NCI-H460 (cell line): ENCODE measurements around the gene SLC26A6. TPM values are rescaled to one million over a fixed set of nuclear protein-coding genes. Genes with fewer than 3 reads are reported as not detected.

Experiments
- DNase-seq: peaks from one replicate; pipeline ENCODE4 v3.0.0-alpha.2; 2016; ENCODE audit warnings: low read depth; ENCODE audit errors: extremely low read depth
- total RNA-seq: library from RNA; depleted of rRNA; stranded (reverse); fragments of >200 nt; shearing (Covaris generic); gene quantifications from 2 replicates; pipeline ENCODE4 v1.2.3, GENCODE V29; 2014

Gene SLC26A6
- total RNA-seq, 1 experiment from 2014 or later: 9.4 TPM

DNA sequence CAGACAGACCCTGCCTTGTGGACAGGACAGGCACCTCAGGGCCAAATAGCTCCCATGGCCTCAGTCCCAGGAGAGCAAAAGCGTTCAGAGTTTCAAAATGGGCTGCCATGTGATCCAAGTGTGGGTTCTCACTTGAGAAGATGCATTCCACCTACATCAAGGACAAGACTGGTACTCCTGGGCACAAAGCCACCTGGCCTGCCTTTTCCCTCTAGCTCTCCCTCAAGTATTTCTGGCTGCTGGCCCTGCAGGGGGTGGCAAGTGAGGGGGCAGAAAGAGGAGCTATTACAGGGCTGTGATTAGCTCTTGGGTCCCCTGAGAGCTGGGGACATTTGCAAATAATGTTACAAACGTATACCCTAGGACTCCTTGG, 33.7 kb downstream of the SLC26A6 start:
- no peak for DNase-seq

DNA sequence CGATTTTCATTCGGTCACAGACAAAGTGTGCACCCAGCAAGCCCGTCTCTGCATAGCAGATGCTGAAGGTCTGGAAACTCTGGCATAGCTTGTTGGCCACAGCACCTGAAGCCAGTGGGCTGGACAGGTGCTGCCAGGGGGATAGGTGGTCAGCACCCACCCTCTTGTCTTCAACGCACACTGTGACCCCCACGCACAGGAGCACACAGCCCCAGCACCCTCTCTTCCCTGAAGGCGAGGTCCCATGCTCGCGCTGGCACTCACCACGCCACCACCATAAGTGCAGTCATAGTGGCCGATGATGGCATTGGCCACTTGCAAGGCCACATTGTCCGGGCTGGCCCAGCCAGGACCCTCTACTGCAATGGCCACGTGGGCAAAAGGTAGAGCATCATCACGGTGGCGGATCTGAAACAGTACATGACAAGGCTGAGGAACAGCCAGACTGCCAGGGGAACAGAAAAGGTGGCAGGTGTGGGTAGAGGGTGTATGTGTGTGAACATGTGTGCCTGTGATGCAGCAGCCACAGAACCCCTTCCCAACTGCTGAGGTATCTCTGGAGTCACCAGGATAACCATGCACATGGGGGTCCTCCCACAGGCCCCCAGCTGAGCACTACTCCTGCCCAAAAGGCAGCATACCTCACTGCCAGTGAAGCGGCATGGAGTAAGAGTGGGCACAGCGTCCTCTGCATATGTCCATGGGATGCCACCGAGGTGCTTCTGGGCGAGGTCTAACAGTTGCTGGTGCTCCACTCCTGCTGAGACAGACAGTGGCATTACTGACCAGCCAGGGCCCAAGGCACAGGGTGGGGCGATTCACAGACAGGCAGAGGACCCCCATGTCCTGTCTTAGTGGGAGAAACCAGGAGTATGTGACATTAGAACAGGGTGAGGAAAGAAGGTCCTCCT, 34.3 kb downstream of the SLC26A6 start:
- no peak for DNase-seq

DNA sequence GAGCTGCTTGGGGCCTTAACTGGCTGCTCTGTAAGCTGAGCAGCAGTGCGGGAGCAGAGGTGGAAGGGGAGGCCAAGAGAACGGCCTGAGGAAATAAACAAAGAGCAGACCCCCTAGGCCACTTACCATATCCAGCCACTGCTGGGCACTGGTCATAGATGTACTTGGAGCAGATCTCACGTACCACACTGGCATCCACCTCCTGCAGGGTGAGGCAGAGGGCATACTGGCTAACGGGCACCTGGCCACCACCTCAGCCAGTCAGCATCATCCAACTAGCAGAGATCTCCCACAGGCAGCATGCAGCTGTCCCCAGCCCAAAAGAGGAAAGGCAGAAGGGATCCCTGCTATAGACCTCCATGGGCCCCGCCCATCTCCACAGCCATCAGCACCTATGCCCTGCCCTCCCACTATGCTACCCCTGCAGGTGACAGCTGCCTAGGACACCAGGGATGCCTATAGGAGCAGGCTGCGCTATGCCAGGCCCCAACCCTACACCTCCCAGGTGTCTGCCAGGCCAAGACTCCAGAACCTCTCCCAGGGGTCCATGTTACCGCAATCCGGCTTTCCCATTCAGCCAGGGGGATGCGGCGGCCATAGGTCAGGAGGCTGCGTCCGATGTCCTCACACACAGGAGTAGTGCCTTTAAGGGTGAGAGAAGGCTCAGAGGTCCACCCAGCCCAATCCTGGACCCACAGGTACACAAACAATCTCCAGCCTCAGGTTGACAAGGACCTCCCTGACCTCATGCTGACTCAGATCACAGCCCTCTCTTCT, 35.6 kb downstream of the SLC26A6 start:
- no peak for DNase-seq

DNA sequence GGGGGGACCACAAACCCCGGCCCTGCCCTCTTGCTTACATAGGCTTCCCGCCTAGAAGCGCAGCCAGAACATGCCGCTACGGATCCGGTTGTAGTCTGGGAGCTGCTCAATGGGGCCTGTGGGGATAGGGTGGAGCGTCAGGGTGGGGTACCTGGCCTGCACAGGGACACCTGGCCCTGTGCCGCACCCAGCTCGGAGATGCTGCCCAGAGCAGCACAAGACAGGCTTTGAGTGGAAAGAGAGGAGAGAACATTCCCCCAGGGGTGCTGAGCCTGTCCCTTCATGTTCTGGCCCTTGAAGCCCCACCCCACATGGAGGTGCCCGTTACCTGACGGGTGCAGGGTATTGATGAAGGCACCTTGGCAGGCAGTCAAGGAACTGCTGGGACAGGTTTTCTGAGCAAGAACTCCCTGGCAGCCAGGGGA, 36.2 kb downstream of the SLC26A6 start:
- DNase-seq: no peak

DNA sequence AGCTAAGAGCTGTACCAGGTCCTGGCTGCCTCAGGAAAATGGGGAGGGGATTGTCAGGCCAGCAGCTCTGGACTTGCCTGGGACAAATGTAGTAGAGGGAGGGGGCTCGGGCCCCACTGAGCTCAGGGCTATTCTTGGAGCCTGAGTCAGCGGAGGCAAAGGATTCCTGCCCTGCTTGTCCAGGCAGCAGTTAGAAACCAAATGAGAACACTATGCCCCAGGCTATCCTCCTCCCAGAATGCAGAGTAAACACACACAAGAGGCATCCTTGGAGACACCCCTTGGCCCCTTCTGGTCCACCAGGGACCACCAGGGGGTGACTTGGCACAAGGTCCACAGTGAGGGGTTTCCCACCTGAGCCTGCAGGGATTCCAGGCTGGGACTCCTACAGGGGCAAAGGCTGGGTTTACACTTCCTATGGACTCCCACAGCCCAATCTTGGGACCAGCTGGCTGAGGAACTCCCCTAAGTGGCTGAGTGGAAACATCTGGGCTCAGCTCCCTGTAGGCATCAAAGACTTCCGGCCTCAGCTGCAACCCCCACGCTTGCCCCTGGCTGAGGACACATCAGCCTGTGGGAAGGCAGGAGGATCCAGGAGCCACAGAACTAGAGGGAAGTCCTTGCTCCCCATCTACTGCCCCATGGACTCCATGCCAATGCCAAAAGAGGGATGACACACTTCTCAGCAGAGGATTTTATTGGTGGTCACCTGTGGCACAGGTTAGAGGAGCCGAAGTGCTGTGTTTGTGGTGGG, 36.8 kb downstream of the SLC26A6 start:
- DNase-seq: no peak

DNA sequence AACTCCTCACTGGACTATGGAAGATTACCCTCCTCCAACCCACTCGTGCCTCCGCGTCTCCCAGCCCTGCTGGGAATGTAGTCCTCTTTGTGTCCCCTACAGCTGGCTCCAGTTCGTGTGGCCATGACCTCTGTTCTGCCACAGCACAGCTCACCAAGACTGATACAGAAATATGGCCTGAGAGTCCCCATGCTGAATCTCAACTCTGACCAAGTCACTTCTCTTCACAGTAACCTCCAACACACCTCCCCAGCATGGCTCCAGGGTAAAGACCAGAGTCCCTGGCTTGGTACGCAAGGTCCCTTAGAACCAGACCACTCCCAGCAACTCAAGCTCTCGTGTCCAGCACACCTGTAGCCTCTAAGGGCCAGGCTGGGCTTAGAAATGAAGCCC, 37.9 kb downstream of the SLC26A6 start:
- no peak for DNase-seq

DNA sequence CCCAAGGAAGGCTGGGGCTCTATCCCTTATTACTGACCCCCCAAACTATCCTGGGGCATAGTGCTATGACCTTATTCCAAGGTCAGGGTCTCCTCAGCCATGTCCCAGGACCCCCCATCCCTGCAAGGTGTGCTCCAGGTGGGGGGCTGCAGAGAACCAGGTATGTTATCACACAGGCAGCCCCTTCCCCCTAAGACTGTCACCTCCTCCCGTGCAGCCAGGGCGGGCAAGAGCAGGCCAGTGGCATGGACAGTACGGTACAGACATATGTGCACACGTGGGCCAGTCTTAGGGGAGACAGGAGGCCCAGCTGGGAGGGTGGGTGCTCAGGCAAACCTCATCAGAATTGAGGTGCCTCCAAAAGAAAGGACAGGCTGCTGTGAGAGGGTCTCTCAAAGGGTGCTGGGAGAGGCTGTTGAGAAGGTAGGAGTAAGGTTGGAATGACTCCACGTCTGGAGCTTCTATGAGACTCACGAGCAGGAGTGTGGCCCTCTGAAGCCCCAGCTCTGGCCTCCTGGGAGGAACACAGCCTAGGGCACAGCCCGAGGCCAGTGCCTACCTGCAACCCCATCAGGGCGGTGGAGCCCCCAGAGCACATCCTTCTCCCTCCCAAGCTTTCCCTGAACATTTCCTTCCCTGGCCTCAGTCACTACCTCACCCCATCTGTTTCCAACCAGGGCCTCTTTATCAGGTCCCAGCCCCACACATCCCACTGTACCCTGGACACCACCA, 38.4 kb downstream of the SLC26A6 start:
- DNase-seq: no peak

DNA sequence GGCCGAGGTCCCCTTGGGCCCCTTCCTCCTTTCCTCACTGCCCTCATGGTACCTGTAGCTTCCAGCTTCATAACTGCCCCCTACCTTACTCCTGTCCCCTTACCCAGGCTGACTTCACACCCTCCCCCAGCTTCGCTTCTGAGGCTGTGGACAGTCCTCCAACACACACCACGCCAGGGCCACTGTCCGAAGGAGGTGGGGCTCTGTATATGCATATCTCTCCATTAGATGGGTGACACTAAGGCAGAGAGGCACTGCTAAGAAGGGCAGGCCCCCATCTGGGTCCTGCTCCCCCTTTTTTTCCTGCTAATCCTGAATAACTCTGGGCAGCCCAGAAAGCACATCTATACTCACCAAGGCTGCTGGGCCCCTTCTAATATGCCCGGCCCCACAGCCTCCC, 39.1 kb downstream of the SLC26A6 start:
- no peak for DNase-seq

DNA sequence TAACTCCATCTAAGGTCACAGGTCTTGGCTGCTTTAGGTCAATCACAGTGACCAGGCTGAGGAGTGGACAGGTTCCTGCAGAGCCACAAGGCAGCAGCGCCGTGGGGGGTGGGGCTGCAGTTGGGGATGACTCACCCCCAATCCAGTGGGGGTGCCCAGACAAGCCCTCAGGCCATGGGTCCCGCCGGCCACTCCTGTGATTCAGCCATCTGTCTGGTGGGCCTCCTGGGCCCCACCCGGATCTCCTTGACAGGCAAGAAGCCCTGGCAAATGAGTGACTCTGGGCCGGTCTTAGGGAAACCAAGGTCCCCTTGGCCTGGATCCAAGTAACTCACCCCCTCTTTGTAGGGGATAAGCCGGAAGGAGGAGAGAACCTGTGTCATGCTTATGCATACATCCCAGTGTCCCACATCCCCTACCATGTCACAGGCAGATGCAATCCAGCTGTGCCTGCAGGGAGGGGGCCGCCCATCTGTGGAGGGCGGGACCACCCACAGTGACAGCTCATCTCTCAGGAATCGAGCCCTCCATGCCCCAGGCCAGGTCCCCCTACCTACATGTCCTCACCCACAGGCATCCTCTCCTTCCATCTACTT, 39.6 kb downstream of the SLC26A6 start:
- no peak for DNase-seq

DNA sequence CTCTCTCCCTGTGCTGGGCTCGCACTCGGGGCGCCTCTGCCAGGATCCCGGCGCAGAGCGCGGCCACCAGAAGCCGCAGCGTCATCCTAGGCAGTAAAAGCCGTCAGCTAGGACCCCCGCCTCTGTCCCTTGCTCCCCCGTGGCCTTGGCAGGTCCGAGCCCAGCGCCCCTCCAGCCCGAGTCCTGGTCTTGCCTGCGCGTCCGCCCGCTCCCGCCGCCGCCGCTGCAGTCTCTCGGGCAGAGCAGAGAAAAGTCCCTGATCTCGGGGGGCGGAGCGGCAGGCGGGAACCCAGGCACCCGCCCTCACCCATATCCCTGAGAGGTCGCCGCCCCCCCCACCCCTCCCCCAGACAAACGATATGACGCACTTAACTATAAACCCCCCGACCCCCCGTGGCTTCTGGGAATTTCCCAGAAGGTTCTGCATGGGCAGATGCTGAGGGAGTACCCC, 40.2 kb downstream of the SLC26A6 start, which contains the start of gene COL7A1:
Gene COL7A1 (minus strand): TSS at position 255 of the 451 bp plus-strand sequence. CDS start 170 bp downstream, at position 85.
- no peak for DNase-seq

DNA sequence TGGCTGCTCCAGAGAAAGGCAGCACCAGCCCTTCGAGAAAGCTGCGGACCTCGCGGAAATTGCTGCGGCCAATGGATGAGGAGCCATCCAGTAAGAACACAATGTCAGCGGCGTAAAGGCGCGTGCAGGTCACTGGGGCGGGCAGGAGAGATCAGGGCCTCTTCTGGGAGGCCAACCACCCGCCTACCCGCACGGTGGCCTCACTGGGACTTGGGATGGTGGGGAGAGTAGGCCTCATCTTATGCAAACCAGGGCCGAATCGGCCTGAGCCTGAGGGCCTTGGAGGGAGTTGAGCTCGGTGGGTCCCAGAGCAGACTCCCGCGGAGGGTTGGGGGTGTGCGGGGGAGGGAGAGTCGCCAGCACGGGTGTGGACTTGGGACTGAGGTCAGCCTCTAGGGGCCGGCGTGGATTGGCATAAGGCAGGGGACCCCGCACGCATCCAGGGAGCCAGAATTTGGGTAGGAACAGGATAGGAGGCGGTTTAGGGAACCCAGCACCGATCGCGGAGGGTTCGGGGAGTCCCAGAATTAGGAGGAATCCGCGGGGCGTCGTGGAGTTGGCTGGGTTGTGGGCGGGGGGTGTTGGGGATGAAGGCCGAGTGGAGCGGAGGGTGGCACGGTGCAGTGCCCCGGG, 40.7 kb downstream of the SLC26A6 start:
- DNase-seq: no peak

DNA sequence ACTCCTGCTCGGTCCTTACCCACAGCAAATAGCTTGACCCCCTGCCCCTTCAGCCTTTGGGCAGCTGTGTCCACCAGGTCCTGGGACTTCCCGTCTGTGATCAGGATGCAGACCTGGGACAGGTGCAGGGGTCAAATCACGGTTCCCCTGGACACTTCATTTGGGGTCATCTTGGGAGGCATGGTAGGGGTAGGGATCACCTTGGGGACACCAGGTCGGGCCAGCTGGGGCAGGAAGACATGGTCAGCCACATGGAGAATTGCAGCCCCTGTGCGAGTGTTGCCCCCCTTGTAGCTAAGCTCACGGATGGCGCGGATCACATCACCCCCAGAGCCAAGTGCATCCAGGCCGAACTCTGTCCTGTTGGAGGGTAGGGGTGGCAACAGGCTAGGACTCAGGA, 41.9 kb downstream of the SLC26A6 start:
- DNase-seq: no peak

DNA sequence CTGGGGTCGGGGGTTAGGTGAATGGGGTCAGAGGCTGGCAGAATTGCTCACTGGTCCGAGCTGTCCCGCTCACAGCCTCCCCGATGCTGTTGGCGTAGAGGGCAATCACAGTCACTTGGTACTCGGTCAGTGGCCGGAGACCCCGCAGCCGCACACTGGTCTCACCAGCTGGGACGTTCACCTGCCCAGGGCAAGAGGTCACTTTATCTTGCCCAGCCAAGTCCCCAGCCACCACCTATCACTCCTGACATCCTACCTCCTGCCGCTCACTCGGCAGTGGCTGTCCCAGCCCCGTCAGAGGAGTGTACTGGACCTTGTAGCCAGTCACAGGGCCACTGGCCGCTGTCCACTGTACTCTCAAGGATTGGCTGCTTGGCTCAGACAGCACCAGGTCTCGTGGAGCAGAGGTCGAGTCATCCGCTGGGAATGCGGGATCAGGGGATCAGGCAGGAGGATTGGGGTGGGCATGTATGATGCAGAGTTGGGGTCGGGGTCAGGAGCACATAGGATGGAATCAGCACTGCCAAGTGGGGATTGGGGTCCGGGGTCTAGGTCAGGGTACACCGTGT, 42.7 kb downstream of the SLC26A6 start:
- DNase-seq: no peak

DNA sequence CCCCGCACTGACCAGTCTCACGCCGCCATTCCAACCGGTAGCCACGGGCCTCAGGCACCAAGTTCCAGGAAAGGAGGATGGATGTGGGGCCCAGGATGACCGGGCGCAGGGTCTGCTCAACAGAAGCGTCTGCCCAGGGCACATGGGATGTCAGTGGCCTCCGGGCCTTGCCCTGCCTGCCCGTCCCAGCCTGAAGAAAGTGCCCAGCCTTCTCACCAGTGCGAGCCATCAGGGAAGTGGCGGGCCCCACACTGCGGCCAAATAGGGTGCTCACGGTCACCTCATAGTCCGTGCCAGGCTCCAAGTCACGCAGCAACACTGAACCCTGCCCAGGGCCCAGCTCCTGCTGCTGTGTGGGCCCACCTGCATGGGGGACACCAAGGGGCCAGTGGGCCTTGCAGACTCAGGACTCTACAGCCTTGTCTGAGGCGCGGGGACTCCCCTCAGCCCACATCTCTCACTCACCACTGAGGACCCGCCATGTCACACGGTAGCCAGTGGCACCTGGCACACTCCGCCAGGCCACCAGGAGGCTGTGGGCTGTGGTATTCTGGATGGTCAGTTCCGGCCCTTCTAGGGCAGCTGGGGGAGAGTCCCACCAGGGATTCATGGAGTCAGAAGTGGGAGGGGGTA, 43.3 kb downstream of the SLC26A6 start:
- DNase-seq: no peak

DNA sequence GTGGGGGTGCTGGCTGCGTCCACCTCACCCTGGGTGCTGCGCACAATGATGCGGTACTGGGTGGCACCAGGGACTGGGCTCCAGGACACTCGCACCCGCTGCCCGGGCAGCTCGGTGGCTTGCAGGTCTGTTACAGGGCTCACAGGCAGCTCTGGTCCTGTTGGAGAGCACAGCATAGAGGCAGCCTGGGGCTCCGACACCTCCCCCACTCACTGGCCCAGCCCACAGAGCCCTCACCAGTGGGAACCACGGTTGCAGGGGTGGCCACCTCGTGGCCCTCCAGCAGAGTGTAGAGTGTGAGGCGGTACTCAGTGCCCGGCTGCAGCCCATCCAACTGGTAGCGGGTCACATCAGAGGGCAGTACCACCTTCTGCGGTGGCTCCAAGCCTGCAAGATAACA, 43.8 kb downstream of the SLC26A6 start:
- no peak for DNase-seq

DNA sequence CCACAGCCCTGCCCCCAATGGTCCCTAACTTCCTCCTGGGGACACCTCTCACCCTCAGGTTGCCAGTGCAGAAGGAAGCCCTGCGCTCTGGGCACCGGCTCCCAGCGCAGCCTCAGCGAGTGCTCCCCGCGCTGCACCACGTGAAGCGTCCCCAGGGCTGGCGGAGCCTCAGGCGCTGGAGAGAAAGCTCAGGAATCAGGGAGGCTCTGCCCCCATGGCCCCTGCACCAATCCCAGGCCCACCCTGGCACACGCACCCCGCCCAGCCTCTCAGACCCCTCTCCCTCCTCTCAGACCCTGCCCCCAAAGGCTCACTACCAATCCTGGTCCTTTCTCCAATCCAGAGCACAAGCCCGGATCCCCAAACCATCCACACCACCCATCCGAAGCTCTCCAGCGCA, 47.0 kb downstream of the SLC26A6 start:
- DNase-seq: no peak

DNA sequence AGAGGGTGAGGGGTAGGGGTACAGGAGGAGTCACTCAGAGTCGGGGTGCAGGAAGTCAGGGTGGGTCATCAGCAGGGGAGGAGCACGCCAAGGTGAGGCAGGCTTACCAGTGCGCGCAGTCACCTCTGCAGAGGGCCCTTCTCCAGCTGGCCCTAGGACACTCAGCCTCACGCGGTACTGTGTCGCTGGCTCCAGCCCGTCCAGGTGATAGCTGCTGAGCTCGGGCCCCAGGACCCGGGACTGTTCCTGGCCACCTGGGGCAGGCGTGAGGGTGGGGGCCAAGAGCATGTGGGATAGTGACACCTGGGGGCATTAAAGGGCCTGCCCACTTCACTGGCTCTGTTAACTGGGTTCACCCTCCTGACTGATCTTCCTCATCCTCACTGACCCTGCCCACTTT, 47.6 kb downstream of the SLC26A6 start:
- DNase-seq: no peak

DNA sequence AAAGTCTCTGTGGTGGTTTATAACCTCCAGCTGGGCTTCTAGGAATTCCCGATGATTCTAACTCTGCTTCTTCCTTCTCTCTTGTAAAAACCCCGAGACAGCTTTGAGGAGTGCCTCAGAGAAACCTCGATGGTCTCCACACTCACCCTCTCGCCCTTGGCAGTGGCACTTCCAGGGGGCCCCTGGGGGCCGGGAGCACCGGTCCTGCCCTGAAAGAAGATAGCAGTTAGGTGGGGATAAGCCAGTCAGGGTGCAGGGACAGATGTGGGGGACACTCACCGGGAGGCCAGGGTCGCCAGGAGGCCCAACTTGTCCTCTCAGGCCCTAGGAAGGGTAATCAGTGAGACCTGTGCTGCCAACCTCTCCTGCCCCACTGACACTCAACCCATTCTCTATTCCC, 49.9 kb downstream of the SLC26A6 start:
- no peak for DNase-seq

DNA sequence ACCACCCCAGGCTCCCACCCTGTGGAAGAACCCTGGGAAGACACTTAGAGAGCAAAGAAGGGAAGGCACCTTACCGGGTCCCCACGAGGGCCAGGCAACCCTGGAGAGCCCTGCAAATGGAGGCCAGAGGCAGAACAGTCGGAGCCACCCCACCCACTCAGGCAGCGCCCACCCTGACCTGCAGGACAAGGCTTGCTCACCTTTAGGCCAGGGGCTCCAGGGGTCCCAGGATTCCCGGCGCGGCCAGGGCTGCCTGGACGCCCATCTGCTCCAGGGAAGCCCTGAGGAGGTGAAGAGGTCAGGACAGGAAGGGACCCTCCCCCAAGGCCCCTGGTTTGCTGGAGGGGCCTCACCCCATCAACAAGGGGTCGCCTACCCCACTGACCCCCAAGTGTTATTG, 50.4 kb downstream of the SLC26A6 start:
- no peak for DNase-seq
